Testis (tissue), 3 donors: ENCODE results near the gene DENND6B. TPM values are rescaled to one million over a fixed set of nuclear protein-coding genes. Genes with fewer than 3 reads are reported as not detected.

Experiments used
- DNase-seq: peaks from one replicate; pipeline ENCODE4 v3.0.0-alpha.2; 2019
- H3K27ac ChIP-seq, 2 donors: fragments of 200-600 bp; sonication (generic); one replicate each; pipeline ENCODE4 v1.5.1; 2019
- H3K27me3 ChIP-seq: fragments of 200-600 bp; sonication (generic); one replicate; pipeline ENCODE4 v1.5.1; 2019
- H3K36me3 ChIP-seq: fragments of 200-600 bp; sonication (generic); one replicate; pipeline ENCODE4 v1.5.1; 2017; ENCODE audit warnings: low read depth; ENCODE audit errors: missing control alignments
- H3K4me1 ChIP-seq: fragments of 200-600 bp; sonication (generic); one replicate; pipeline ENCODE4 v1.5.1; 2019
- H3K4me3 ChIP-seq, 2 donors: fragments of 200-600 bp; sonication (generic); one replicate each; pipeline ENCODE4 v1.5.1; 2017 to 2019
- H3K9me3 ChIP-seq: fragments of 200-600 bp; sonication (generic); one replicate; pipeline ENCODE4 v1.5.1; 2017
- CTCF ChIP-seq, 3 experiments: fragments of 450-650 bp in 2 of 3; fragments of 200-600 bp in 1 of 3; sonication (generic) in 1 of 3; IDR thresholded peaks; one replicate each; pipeline ENCODE4 v1.5.1; 2016 to 2019; ENCODE audit warnings: antibody characterized with exemption in 3 of 3, mild to moderate bottlenecking in 2 of 3, moderate library complexity in 1 of 3
- POLR2A ChIP-seq: fragments of 450-650 bp; IDR thresholded peaks from one replicate; pipeline ENCODE4 v1.6.1; 2017; ENCODE audit warnings: antibody characterized with exemption, mild to moderate bottlenecking, moderate library complexity
- WGBS, 2 donors: methylation state at CpG; one replicate each; pipeline ENCODE4 v1.1.5; 2018; 5-methylcytosine and 5-hydroxymethylcytosine counted together
- intact Hi-C: fragments of 100-400 bp; cut with DNase I; formaldehyde crosslinking; loops from one replicate; pipeline ENCODE4 v1.15.1; 2023; ENCODE audit warnings: low total_unique reads
- polyA plus RNA-seq: library from polyadenylated mRNA; stranded (reverse); fragments of 350-450 nt; fragmentation: Illumina TruSeq; extraction: RNeasy Lipid Tissue Mini Kit (QIAGEN cat#74804); gene quantifications from one replicate; pipeline ENCODE4 v1.2.3, GENCODE V29; 2014; ENCODE audit warnings: low read depth, low replicate concordance; ENCODE audit not compliant: insufficient read depth
- total RNA-seq, 2 donors: library from RNA; depleted of rRNA; stranded (reverse); fragments of >200 nt; gene quantifications; one replicate each; pipeline ENCODE4 v1.2.3, GENCODE V29; 2016

The DENND6B gene
- total and polyA plus RNA-seq, 3 donors from 2014 or later, result 17.1 to 22.0 (median 18.0) TPM

GRCh38 chr22:50313600-50313999 is 13.2 kb downstream of the DENND6B start:
- peaks cover 11% of the 10 kb centered on the region for H3K4me1 ChIP-seq
- no peak for DNase-seq
- TF ChIP-seq CTCF (IDR thresholded peaks at IDR 0.05) (no peak), POLR2A (no peak)
- H3K9me3 ChIP-seq, result no peaks in the 10 kb centered on the region
- no peak overlapping the region for H3K4me3 ChIP-seq
- H3K36me3 ChIP-seq, result no peaks in the 10 kb centered on the region
- H3K27ac ChIP-seq, result no peak overlapping the region
- H3K27me3 ChIP-seq, result no peaks in the 10 kb centered on the region
- 83 to 99% methylated on average over 7 to 8 of the region's 17 CpGs for WGBS, 2 donors
- intact Hi-C loops, result no loop called here

GRCh38 chr22:50313021-50313420 is 13.8 kb downstream of the DENND6B start:
- no peaks in the 10 kb centered on the region for H3K36me3 ChIP-seq
- WGBS, 2 donors, result 93 to 100% methylated on average over 2 to 7 of the region's 7 CpGs
- H3K4me3 ChIP-seq, result no peak overlapping the region
- TF ChIP-seq POLR2A, result no peak
- TF ChIP-seq CTCF (IDR thresholded peaks at IDR 0.05), result no peak
- no peak overlapping the region for H3K27ac ChIP-seq
- intact Hi-C loops, result no loop called here
- peaks cover 17% of the 10 kb centered on the region for H3K4me1 ChIP-seq
- no peaks in the 10 kb centered on the region for H3K9me3 ChIP-seq
- no peaks in the 10 kb centered on the region for H3K27me3 ChIP-seq
- no peak for DNase-seq

GRCh38 chr22:50312371-50312770 is 14.4 kb downstream of the DENND6B start:
- WGBS, 2 donors, result 91 to 100% methylated on average over 3 to 9 of the region's 12 CpGs
- TF ChIP-seq POLR2A (no peak), CTCF (IDR thresholded peaks at IDR 0.05) (no peak)
- H3K27ac ChIP-seq, result no peak overlapping the region
- no peak overlapping the region for H3K4me3 ChIP-seq
- H3K36me3 ChIP-seq, result no peaks in the 10 kb centered on the region
- peaks cover 20% of the 10 kb centered on the region for H3K4me1 ChIP-seq
- DNase-seq, result no peak
- H3K9me3 ChIP-seq, result no peaks in the 10 kb centered on the region
- H3K27me3 ChIP-seq, result no peaks in the 10 kb centered on the region
- intact Hi-C loops, result no loop called here

- no peak for DNase-seq
- no peaks in the 10 kb centered on the region for H3K36me3 ChIP-seq
- intact Hi-C loops, result no loop called here
- H3K27ac ChIP-seq, result no peak overlapping the region
- H3K4me3 ChIP-seq, result no peak overlapping the region
- no peak for TF ChIP-seq POLR2A
- no peak for TF ChIP-seq CTCF (IDR thresholded peaks at IDR 0.05)
- H3K9me3 ChIP-seq, result no peaks in the 10 kb centered on the region
- no peaks in the 10 kb centered on the region for H3K27me3 ChIP-seq
- WGBS, 2 donors, result 79 to 83% methylated on average over 10 to 23 of the region's 23 CpGs
- peaks cover 20% of the 10 kb centered on the region for H3K4me1 ChIP-seq
Observed at GRCh38 chr22:50311606-50312351, 15.0 kb downstream of the DENND6B start.

GRCh38 chr22:50310949-50311444 is 15.8 kb downstream of the DENND6B start:
- no peak overlapping the region for H3K4me3 ChIP-seq
- 95 to 100% methylated on average over 3 to 16 of the region's 16 CpGs for WGBS, 2 donors

More at GRCh38 chr22:50310949-50311444, 15.8 kb downstream of the DENND6B start:
- TF ChIP-seq CTCF (IDR thresholded peaks at IDR 0.05) (no peak), POLR2A (no peak)
- Histone ChIP-seq H3K36me3 (no peaks in the 10 kb centered on the region), H3K4me1 (peaks cover 20% of the 10 kb centered on the region), H3K9me3 (no peaks in the 10 kb centered on the region), H3K27ac (no peak overlapping the region), H3K27me3 (no peaks in the 10 kb centered on the region)
- intact Hi-C loops, result no loop called here
- DNase-seq, result no peak
